Panc1 (cell line): ENCODE measurements around the gene IGDCC3. TPM values are rescaled to one million over a fixed set of nuclear protein-coding genes. Genes with fewer than 3 reads are reported as not detected.

ENCODE experiments used
- ATAC-seq: fragments of 200-7000 bp; cut with Tn5 transposase; 2 replicates; pipeline ENCODE4 v1.9.1; 2020; ENCODE audit warnings: mild to moderate bottlenecking, moderate library complexity
- BruUV-seq: library from RNA; stranded (reverse); fragments of 400-500 nt; replicated peaks from 2 replicates; lab custom pipeline; 2021; lab: Mats Ljungman, UMichigan
- CTCF ChIA-PET: fragments of 300-600 bp; sonication (Branson Sonifier 250); formaldehyde crosslinking; loops from one replicate; lab custom pipeline; 2022; ENCODE audit warnings: antibody characterized with exemption; lab: Charles Lee
- POLR2A ChIA-PET: fragments of 300-600 bp; sonication (Branson Sonifier 250); formaldehyde crosslinking; loops from one replicate; lab custom pipeline; 2022; ENCODE audit warnings: antibody characterized with exemption; lab: Charles Lee
- DNase-seq: peaks from one replicate; pipeline ENCODE4 v3.0.0-alpha.2; 2010; ENCODE audit warnings: low read depth, low spot score
- H3K27ac ChIP-seq: 2 replicates; pipeline ENCODE4 v1.5.1; 2011; ENCODE audit warnings: mild to moderate bottlenecking, low read length, inconsistent platforms
- H3K27me3 ChIP-seq: fragments of 200-500 bp; sonication (Bioruptor generic); 2 replicates; pipeline ENCODE4 v1.6.0; 2014; ENCODE audit warnings: low read length, inconsistent platforms; ENCODE audit not compliant: control insufficient read depth, insufficient read depth
- H3K36me3 ChIP-seq: fragments of 200-500 bp; sonication (Bioruptor generic); 2 replicates; pipeline ENCODE4 v1.5.1; 2014; ENCODE audit warnings: inconsistent platforms, mild to moderate bottlenecking, low read length, moderate library complexity; ENCODE audit not compliant: control insufficient read depth, insufficient read depth
- H3K4me1 ChIP-seq: 2 replicates; pipeline ENCODE4 v1.5.1; 2011; ENCODE audit warnings: inconsistent platforms, mild to moderate bottlenecking, low read length, moderate library complexity; ENCODE audit not compliant: control insufficient read depth, insufficient read depth
- H3K4me3 ChIP-seq, 2 experiments: 2 replicates each; pipeline ENCODE4 v1.5.1; 2011 to 2012; ENCODE audit warnings: low read depth in 2 of 2, low read length in 2 of 2, mild to moderate bottlenecking in 2 of 2, inconsistent platforms in 1 of 2, moderate library complexity in 1 of 2
- H3K9me3 ChIP-seq: fragments of 200-500 bp; sonication (Bioruptor generic); 2 replicates; pipeline ENCODE4 v1.5.1; 2014; ENCODE audit warnings: low read depth, mild to moderate bottlenecking, inconsistent platforms, low read length, moderate library complexity; ENCODE audit not compliant: control insufficient read depth, insufficient read depth
- POLR2AphosphoS5 ChIP-seq: IDR thresholded peaks from 2 replicates; pipeline ENCODE4 v1.6.1; 2012; ENCODE audit warnings: mild to moderate bottlenecking, low read depth, low read length, moderate library complexity
- SIN3A ChIP-seq: IDR thresholded peaks from 2 replicates; pipeline ENCODE4 v1.6.1; 2012; ENCODE audit warnings: low read depth, mild to moderate bottlenecking, low read length, moderate library complexity, borderline replicate concordance; ENCODE audit not compliant: insufficient read depth
- TCF7L2 ChIP-seq: IDR thresholded peaks from 2 replicates; pipeline ENCODE4 v1.6.1; 2011; ENCODE audit warnings: mild to moderate bottlenecking, low read depth, low read length, inconsistent platforms
- in situ Hi-C: cut with HindIII; loops from 2 replicates; pipeline ENCODE4 v1.10.0; 2016; ENCODE audit warnings: low sequenced_read_pairs, low pct_unique_long_range_greater_than_20kb
- intact Hi-C: fragments of 100-400 bp; cut with micrococcal nuclease; formaldehyde crosslinking; loops from one replicate; pipeline ENCODE4 v1.10.0; 2022; ENCODE audit not compliant: unreplicated experiment
- total RNA-seq: library from RNA; stranded (reverse); gene quantifications from one replicate; pipeline ENCODE4 v1.2.1, GENCODE V29; 2021; ENCODE audit not compliant: unreplicated experiment
- TF ChIP-seq, protein P1 (sequence below), 2 experiments: IDR thresholded peaks; 2 replicates each; pipeline ENCODE4 v1.6.1; 2011 to 2012; ENCODE audit warnings: low read depth in 2 of 2, control low read depth in 1 of 2, low read length in 1 of 2, mild to moderate bottlenecking in 1 of 2, moderate library complexity in 1 of 2; ENCODE audit not compliant: insufficient read depth in 1 of 2
- TF ChIP-seq, protein P2 (sequence below): fragments of 450-650 bp; IDR thresholded peaks from 2 replicates; pipeline ENCODE4 v1.5.1; 2017; ENCODE audit warnings: mild to moderate bottlenecking

IGDCC3 gene
- total RNA-seq, 1 experiment from 2014 or later: 0.18 TPM

DNA sequence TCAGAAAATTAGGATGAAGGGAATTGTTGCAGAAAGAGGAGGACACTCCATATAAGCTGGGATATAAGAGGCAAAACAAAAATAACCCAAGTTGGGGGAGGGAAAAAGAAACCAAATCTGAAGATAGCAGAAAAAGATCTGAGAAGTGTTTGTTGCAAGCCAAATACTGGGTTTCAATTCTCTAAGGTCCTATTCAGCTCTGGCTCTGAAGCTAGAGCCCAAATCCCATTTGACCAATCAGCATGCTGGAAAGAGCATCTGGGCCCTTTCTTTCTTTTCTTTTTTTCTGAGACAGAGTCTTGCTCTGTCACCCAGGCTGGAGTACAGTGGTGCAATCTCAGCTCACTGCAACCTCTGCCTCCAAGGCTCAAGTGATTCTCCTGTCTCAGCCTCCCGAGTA lies 17.3 kb downstream of the IGDCC3 start:
- TF ChIP-seq POLR2AphosphoS5 (no peak), TCF7L2 (no peak), SIN3A (no peak)
- TF ChIP-seq, protein P1, sequence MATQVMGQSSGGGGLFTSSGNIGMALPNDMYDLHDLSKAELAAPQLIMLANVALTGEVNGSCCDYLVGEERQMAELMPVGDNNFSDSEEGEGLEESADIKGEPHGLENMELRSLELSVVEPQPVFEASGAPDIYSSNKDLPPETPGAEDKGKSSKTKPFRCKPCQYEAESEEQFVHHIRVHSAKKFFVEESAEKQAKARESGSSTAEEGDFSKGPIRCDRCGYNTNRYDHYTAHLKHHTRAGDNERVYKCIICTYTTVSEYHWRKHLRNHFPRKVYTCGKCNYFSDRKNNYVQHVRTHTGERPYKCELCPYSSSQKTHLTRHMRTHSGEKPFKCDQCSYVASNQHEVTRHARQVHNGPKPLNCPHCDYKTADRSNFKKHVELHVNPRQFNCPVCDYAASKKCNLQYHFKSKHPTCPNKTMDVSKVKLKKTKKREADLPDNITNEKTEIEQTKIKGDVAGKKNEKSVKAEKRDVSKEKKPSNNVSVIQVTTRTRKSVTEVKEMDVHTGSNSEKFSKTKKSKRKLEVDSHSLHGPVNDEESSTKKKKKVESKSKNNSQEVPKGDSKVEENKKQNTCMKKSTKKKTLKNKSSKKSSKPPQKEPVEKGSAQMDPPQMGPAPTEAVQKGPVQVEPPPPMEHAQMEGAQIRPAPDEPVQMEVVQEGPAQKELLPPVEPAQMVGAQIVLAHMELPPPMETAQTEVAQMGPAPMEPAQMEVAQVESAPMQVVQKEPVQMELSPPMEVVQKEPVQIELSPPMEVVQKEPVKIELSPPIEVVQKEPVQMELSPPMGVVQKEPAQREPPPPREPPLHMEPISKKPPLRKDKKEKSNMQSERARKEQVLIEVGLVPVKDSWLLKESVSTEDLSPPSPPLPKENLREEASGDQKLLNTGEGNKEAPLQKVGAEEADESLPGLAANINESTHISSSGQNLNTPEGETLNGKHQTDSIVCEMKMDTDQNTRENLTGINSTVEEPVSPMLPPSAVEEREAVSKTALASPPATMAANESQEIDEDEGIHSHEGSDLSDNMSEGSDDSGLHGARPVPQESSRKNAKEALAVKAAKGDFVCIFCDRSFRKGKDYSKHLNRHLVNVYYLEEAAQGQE (IDR thresholded peaks at IDR 0.05; ENCODE audit: insufficient read depth in 1 of 2, low read depth in 2 of 2, low read length in 1 of 2): no peak
- Histone ChIP-seq H3K4me1 (peaks cover 3% of the 10 kb centered on the region; the same call in 1 of the 2 replicates), H3K27me3 (peaks cover 9% of the 10 kb centered on the region), H3K36me3 (no peaks in the 10 kb centered on the region), H3K4me3 (no peak overlapping the region), H3K9me3 (no peaks in the 10 kb centered on the region), H3K27ac (no peak overlapping the region)
- ChIA-PET CTCF (no interaction called here), POLR2A (no interaction called here)
- in situ Hi-C loops: no loop called here
- no TSS peak for BruUV-seq
- no peak for DNase-seq
- intact Hi-C loops: no loop called here
- no peak for ATAC-seq

DNA sequence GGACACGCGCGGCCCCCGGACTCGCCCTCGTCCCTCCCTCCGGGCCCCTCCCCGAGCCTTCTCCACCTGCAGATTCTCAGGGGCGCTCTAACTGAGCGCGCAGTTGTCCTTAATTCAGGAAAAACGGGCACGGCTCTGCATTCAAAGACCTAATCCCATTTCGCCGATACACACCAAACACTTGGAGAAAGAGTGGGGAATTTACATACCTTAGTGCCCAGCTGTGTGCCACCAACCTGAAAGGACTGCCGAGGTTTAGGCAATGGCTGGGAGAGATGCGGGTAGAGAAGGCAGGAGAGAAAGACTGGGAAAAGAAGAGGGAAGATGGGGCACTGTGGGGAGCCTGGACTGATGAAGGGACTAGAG lies 21.8 kb downstream of the IGDCC3 start:
- DNase-seq (no peak), ATAC-seq (no peak)
- intact Hi-C loops (no loop called here), in situ Hi-C loops (no loop called here)
- Histone ChIP-seq H3K36me3 (no peaks in the 10 kb centered on the region), H3K4me3 (peak overlapping the region; percentile 30 to 45), H3K27me3 (peaks cover 16% of the 10 kb centered on the region), H3K9me3 (no peaks in the 10 kb centered on the region; the same call in 1 of the 2 replicates), H3K27ac (no peak overlapping the region), H3K4me1 (peaks cover 3% of the 10 kb centered on the region; the same call in 1 of the 2 replicates)
- ChIA-PET POLR2A (no interaction called here), CTCF (no interaction called here)
- BruUV-seq: no TSS peak
- TF ChIP-seq, protein P2, sequence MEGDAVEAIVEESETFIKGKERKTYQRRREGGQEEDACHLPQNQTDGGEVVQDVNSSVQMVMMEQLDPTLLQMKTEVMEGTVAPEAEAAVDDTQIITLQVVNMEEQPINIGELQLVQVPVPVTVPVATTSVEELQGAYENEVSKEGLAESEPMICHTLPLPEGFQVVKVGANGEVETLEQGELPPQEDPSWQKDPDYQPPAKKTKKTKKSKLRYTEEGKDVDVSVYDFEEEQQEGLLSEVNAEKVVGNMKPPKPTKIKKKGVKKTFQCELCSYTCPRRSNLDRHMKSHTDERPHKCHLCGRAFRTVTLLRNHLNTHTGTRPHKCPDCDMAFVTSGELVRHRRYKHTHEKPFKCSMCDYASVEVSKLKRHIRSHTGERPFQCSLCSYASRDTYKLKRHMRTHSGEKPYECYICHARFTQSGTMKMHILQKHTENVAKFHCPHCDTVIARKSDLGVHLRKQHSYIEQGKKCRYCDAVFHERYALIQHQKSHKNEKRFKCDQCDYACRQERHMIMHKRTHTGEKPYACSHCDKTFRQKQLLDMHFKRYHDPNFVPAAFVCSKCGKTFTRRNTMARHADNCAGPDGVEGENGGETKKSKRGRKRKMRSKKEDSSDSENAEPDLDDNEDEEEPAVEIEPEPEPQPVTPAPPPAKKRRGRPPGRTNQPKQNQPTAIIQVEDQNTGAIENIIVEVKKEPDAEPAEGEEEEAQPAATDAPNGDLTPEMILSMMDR: no peak
- TF ChIP-seq TCF7L2 (no peak), SIN3A (no peak), POLR2AphosphoS5 (no peak)
- TF ChIP-seq, protein P1 (IDR thresholded peaks at IDR 0.05; ENCODE audit: insufficient read depth in 1 of 2, low read depth in 2 of 2, low read length in 1 of 2): no peak
